CD4-positive, alpha-beta memory T cell (primary cell): ENCODE results near the gene UTS2B. TPM values are rescaled to one million over a fixed set of nuclear protein-coding genes. Genes with fewer than 3 reads are reported as not detected.
"Not testable (repeated sequence)": the region's sequence is repeated elsewhere in the genome, so short reads cannot be mapped to it uniquely, and the experiment has no call there.

Experiments used
- CTCF ChIA-PET: fragments of 350-600 bp; sonication (Branson Sonifier 250); formaldehyde crosslinking; loops from one replicate; lab custom pipeline; 2021; ENCODE audit warnings: inconsistent platforms; ENCODE audit not compliant: partially characterized antibody; lab: Charles Lee
- POLR2A ChIA-PET: fragments of 350-600 bp; sonication (Branson Sonifier 250); formaldehyde crosslinking; loops from one replicate; lab custom pipeline; 2021; ENCODE audit not compliant: partially characterized antibody; lab: Charles Lee
- DNase-seq, 5 donors: peaks; one replicate each; pipeline versions ENCODE4 v3.0.0 to v3.0.0-alpha.2; 2020 to 2022; ENCODE audit warnings: mixed read lengths in 1 of 5
- H3K27ac ChIP-seq: one replicate; pipeline ENCODE4 v1.7.0; 2013; ENCODE audit warnings: low read depth, low read length
- H3K27me3 ChIP-seq: 2 replicates; pipeline ENCODE4 v1.7.0; 2013; ENCODE audit warnings: mild to moderate bottlenecking, low read length, moderate library complexity; ENCODE audit not compliant: insufficient read depth
- H3K36me3 ChIP-seq: 2 replicates; pipeline ENCODE4 v1.7.0; 2013; ENCODE audit warnings: mild to moderate bottlenecking, low read length, moderate library complexity; ENCODE audit not compliant: insufficient read depth
- H3K4me1 ChIP-seq: 2 replicates; pipeline ENCODE4 v1.7.0; 2013; ENCODE audit warnings: mild to moderate bottlenecking, low read length, moderate library complexity; ENCODE audit not compliant: insufficient read depth
- H3K4me3 ChIP-seq, 2 donors: one replicate each; pipeline ENCODE4 v1.7.0; 2013; ENCODE audit warnings: low read length in 2 of 2, mild to moderate bottlenecking in 1 of 2
- H3K9me3 ChIP-seq, 2 donors: one replicate each; pipeline ENCODE4 v1.7.0; 2013; ENCODE audit warnings: low read length in 2 of 2, control low read depth in 1 of 2; ENCODE audit not compliant: control insufficient read depth in 1 of 2
- H3K27ac Mint-ChIP-seq, 7 donors: one replicate each; pipeline ENCODE4 v1.8.0; 2020 to 2021; ENCODE audit warnings: mixed read lengths in 7 of 7, mild to moderate bottlenecking in 6 of 7, inconsistent platforms in 3 of 7, moderate library complexity in 3 of 7
- H3K27me3 Mint-ChIP-seq, 2 donors: one replicate each; pipeline ENCODE4 v1.8.0; 2020 to 2021; ENCODE audit warnings: mixed read lengths in 2 of 2
- H3K36me3 Mint-ChIP-seq, 2 donors: one replicate each; pipeline ENCODE4 v1.8.0; 2020 to 2021; ENCODE audit warnings: mixed read lengths in 2 of 2, inconsistent platforms in 1 of 2, mild to moderate bottlenecking in 1 of 2
- H3K4me1 Mint-ChIP-seq, 4 donors: one replicate each; pipeline ENCODE4 v1.8.0; 2020 to 2021; ENCODE audit warnings: mixed read lengths in 4 of 4, mild to moderate bottlenecking in 1 of 4
- H3K4me3 Mint-ChIP-seq, 8 donors: one replicate each; pipeline ENCODE4 v1.8.0; 2020 to 2021; ENCODE audit warnings: mixed read lengths in 8 of 8, mild to moderate bottlenecking in 7 of 8, moderate library complexity in 6 of 8, inconsistent platforms in 3 of 8
- H3K9me3 Mint-ChIP-seq, 8 donors: one replicate each; pipeline ENCODE4 v1.8.0; 2020 to 2021; ENCODE audit warnings: mixed read lengths in 8 of 8, mild to moderate bottlenecking in 5 of 8, inconsistent platforms in 3 of 8, moderate library complexity in 1 of 8
- intact Hi-C: fragments of 100-400 bp; cut with micrococcal nuclease; formaldehyde crosslinking; loops from one replicate; pipeline ENCODE4 v1.15.1; 2023
- polyA plus RNA-seq, 2 donors: library from polyadenylated mRNA; unstranded; fragments of 300-500 nt; fragmentation: Illumina TruSeq; gene quantifications; one replicate each; pipeline ENCODE4 v1.2.3, GENCODE V29; 2021
- total RNA-seq, 2 experiments: library from RNA; stranded (reverse); gene quantifications; one replicate each; pipeline ENCODE4 v1.2.3, GENCODE V29; 2021

UTS2B gene
- total and polyA plus RNA-seq, 4 experiments from 2014 or later, result not detected

DNA sequence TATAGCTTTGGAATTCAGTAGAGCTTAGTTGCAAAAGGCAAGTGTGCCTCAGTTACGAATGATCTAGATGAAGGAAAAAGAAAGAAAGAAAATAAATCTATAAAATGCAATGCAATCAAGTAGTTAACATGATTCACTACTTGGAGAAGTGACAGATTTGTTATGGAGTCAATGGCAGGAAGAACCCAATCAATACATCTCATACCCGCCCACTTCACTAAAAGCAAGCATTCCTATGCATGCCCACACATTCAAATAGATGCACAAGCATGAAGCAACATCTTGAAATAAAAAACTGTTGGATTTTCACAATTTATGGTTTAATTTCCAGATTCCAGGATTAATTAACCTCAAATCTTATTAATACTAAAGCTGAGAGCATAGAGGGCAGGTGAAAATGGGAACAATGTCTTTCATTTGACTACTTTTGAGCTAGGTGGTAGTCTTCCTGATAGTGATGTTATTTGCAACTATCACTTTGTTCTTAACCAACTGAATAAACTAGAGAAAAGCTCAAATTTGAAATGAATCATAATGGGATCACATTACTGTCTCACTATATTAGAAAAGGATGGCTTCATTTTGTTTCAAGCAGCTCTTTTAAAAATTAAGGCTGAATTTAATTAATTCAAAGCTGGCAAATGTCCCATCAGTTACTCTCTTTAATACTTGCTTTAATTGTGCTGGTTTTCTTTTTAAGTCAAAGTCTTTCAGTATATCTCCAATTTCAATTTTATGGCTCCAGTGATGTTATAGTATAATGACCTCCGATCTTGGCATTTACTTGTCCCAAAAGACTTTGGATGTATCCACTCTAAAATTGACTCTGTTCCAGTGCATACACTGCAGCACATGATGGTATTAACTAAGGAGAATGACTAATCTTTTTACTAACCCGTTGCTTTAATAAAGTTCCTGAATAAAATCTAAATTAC lies 47.8 kb downstream of the UTS2B start:
- Histone ChIP-seq H3K27ac (no peak overlapping the region), H3K36me3 (no peaks in the 10 kb centered on the region), H3K4me1 (no peaks in the 10 kb centered on the region), H3K27me3 (no peaks in the 10 kb centered on the region), H3K4me3 (no peak overlapping the region), H3K9me3 (no peaks in the 10 kb centered on the region)
- intact Hi-C loops, result no loop called here
- H3K27me3 Mint-ChIP-seq, result peaks cover 0 to 4% of the 10 kb centered on the region in 2 donors
- H3K9me3 Mint-ChIP-seq, result peaks cover 0 to 2% (median 0%) of the 10 kb centered on the region in 8 donors
- H3K27ac Mint-ChIP-seq, result no peak overlapping the region
- CTCF ChIA-PET, result no interaction called here
- H3K36me3 Mint-ChIP-seq, result no peaks in the 10 kb centered on the region
- H3K4me1 Mint-ChIP-seq, result no peaks in the 10 kb centered on the region
- no peak overlapping the region for H3K4me3 Mint-ChIP-seq
- DNase-seq, result peak in 1 of 5 donors; percentile 11
- POLR2A ChIA-PET, result no interaction called here

DNA sequence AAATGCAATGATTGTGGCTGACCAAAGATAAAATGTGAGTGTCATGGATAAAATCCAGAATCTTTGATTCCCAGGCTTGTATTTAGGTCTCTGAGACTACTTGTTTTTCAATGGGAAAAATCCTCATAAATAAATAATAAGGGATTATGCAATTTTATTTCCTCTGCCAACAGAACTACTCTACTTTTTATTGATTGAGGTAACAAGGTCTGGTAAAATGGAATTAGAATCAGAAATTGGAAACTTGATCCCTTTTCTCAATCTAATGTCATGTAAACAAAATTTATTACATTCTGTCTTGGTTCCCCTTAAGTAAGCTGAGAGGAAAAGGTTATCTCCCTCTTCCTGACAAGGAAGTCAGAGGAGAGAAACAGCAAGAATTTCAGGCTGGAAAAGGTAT lies 49.4 kb downstream of the UTS2B start:
- Histone ChIP-seq H3K9me3 (no peaks in the 10 kb centered on the region), H3K4me3 (no peak overlapping the region), H3K27me3 (no peaks in the 10 kb centered on the region), H3K4me1 (no peaks in the 10 kb centered on the region), H3K27ac (no peak overlapping the region), H3K36me3 (no peaks in the 10 kb centered on the region)
- ChIA-PET POLR2A (no interaction called here), CTCF (no interaction called here)
- Mint-ChIP-seq H3K27me3 (peaks cover 0 to 4% of the 10 kb centered on the region in 2 donors), H3K4me3 (no peak overlapping the region), H3K9me3 (no peaks in the 10 kb centered on the region), H3K36me3 (no peaks in the 10 kb centered on the region), H3K27ac (no peak overlapping the region), H3K4me1 (no peaks in the 10 kb centered on the region)
- intact Hi-C loops, result no loop called here
- DNase-seq, result no peak

DNA sequence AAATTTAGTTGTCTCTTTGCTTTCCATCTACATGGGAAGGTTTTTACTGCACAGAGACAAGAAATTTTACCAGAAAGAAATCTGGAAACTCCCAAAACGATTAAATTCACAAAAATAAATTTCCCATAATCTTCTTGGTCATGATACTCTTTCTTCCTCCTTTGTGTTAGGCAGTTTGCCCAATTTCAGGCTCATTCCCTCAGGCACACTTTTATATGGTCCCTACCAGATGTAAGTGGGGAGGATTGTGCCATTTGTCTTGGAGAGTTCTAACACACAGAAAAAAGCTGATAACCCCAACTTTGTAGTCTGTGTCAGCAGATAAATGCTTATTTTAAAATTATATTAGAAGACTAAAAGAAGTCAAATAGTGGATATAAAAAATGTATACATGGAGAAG lies 50.2 kb downstream of the UTS2B start:
- ChIA-PET CTCF (no interaction called here), POLR2A (no interaction called here)
- no peaks in the 10 kb centered on the region for H3K4me1 Mint-ChIP-seq
- H3K27ac ChIP-seq, result no peak overlapping the region
- no peaks in the 10 kb centered on the region for H3K4me1 ChIP-seq
- no peak overlapping the region for H3K4me3 Mint-ChIP-seq
- H3K4me3 ChIP-seq, result no peak overlapping the region
- no peaks in the 10 kb centered on the region for H3K9me3 ChIP-seq
- H3K27me3 ChIP-seq, result no peaks in the 10 kb centered on the region
- H3K27ac Mint-ChIP-seq, result no peak overlapping the region
- intact Hi-C loops, result no loop called here
- no peak for DNase-seq
- no peaks in the 10 kb centered on the region for H3K9me3 Mint-ChIP-seq
- no peaks in the 10 kb centered on the region for H3K36me3 ChIP-seq
- H3K27me3 Mint-ChIP-seq, result peaks cover 0 to 4% of the 10 kb centered on the region in 2 donors
- no peaks in the 10 kb centered on the region for H3K36me3 Mint-ChIP-seq

DNA sequence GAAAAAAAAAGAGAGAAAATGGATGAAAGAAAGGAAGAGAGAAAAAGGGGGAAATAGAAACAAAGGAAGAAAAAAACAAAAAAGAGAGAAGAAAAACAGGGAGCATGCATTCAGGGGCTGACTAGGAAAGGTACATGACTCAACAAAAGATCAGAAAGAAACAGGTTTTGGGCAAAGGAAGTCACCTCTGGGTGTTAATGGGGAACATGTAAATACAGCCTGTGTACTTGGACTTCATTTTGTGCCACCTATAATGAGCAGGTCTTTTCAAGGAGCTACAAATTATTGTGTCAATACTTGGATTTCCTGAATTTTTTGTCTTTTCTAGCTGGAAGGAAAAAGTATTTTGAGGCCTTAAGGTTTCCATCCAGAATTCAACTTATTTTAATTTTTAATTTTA lies 54.6 kb downstream of the UTS2B start:
- ChIA-PET CTCF (no interaction called here), POLR2A (no interaction called here)
- Histone ChIP-seq H3K4me3 (no peak overlapping the region), H3K36me3 (no peaks in the 10 kb centered on the region), H3K9me3 (no peaks in the 10 kb centered on the region), H3K27me3 (no peaks in the 10 kb centered on the region), H3K27ac (no peak overlapping the region), H3K4me1 (no peaks in the 10 kb centered on the region)
- H3K4me3 Mint-ChIP-seq, result no peak overlapping the region
- H3K27me3 Mint-ChIP-seq, result peaks cover 0 to 3% of the 10 kb centered on the region in 2 donors
- no peaks in the 10 kb centered on the region for H3K36me3 Mint-ChIP-seq
- H3K4me1 Mint-ChIP-seq, result no peaks in the 10 kb centered on the region
- intact Hi-C loops, result no loop called here
- peaks cover 0 to 5% (median 0%) of the 10 kb centered on the region in 8 donors for H3K9me3 Mint-ChIP-seq
- DNase-seq, result no peak
- no peak overlapping the region for H3K27ac Mint-ChIP-seq

DNA sequence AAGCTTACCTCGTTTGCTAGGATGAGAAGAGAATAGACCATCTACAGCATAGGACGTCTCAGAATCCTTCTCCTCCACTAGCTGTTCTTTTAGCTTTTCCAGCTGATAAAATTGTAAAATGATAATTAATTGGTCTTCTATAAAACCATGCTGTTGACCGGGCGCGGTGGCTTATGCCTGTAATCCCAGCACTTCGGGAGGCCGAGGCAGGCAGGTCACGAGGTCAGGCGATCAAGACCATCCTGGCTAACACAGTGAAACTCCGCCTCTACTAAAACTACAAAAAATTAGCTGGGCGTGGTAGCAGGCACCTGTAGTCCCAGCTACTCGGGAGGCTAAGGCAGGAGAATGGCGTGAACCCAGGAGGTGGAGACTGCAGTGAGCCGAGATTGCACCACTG lies 55.1 kb downstream of the UTS2B start:
- DNase-seq, H3K4me1 ChIP-seq, intact Hi-C loops, H3K36me3 Mint-ChIP-seq, H3K27ac Mint-ChIP-seq, CTCF ChIA-PET, H3K4me1 Mint-ChIP-seq, H3K27ac ChIP-seq, H3K9me3 Mint-ChIP-seq, H3K9me3 ChIP-seq, H3K4me3 Mint-ChIP-seq, H3K4me3 ChIP-seq, POLR2A ChIA-PET, H3K36me3 ChIP-seq, H3K27me3 ChIP-seq, H3K27me3 Mint-ChIP-seq: not testable (repeated sequence)

DNA sequence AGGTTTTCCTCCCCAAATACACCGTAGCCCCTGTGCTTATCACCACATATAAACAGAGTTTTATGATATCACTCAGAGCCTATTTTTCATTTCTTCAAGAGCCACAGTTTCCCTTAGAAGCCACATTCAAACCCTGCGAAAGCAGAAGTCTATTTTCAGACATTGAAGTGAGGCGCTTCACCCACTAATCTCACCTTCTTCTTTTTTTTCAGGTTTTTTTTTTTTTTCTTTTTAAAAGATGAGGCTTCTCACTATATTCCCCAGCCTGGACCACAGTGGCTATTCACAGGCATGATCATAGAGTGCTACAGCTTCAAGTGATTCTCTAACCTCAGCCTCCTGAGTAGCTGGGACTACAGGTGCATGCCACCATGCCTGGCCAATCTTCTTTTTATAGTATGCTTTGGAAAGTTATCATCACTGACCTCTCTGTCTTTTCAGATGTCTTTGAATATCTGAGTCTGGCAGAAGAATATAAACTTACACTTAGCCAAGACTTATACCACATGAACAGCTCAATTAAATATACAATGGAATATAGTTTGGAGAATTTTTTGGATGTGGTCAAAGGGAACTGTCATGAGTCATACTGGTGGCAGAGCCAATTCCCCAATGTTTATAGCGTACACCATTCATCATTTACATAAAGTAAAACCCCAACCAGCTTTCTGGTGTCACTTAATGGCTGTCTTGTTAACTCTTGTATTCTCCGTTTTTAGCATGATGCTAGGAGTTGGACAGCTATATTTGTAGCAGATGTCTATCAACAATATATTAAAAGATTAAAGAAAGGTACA lies 60.8 kb downstream of the UTS2B start:
- Mint-ChIP-seq H3K9me3 (peaks cover 0 to 5% (median 0%) of the 10 kb centered on the region in 8 donors), H3K4me1 (no peaks in the 10 kb centered on the region), H3K36me3 (no peaks in the 10 kb centered on the region), H3K27ac (no peak overlapping the region), H3K4me3 (no peak overlapping the region), H3K27me3 (peaks cover 0 to 3% of the 10 kb centered on the region in 2 donors)
- CTCF ChIA-PET, result no interaction called here
- POLR2A ChIA-PET, result no interaction called here
- no peaks in the 10 kb centered on the region for H3K4me1 ChIP-seq
- no peak overlapping the region for H3K4me3 ChIP-seq
- no peaks in the 10 kb centered on the region for H3K36me3 ChIP-seq
- H3K27me3 ChIP-seq, result no peaks in the 10 kb centered on the region
- DNase-seq, result no peak
- H3K27ac ChIP-seq, result no peak overlapping the region
- no peaks in the 10 kb centered on the region for H3K9me3 ChIP-seq
- intact Hi-C loops, result no loop called here

DNA sequence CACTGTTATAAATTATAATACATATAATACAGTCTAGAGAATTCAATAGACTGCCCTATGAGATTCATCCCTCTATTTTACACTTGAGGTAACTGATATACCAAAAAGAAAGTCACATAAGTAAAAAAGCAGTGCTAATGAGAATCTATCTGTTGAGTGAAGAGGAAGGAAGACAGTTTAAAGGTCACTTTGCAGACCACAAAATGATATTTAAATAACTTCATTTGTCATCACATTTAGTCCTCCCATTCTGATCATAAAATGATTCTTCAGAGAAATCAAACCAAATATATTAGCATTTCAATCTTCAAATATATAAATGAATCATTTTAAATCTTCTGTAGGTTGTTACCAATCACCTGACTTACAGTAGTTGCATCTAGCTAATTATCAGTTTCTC lies 61.6 kb downstream of the UTS2B start:
- H3K27ac ChIP-seq, result no peak overlapping the region

More for the DNA sequence above, 61.6 kb downstream of the UTS2B start:
- Mint-ChIP-seq H3K27me3 (peaks cover 0 to 3% of the 10 kb centered on the region in 2 donors), H3K4me1 (no peaks in the 10 kb centered on the region), H3K9me3 (peaks cover 0 to 5% (median 0%) of the 10 kb centered on the region in 8 donors), H3K36me3 (no peaks in the 10 kb centered on the region), H3K27ac (no peak overlapping the region), H3K4me3 (no peak overlapping the region)
- no peaks in the 10 kb centered on the region for H3K36me3 ChIP-seq
- ChIA-PET POLR2A (no interaction called here), CTCF (no interaction called here)
- DNase-seq, result no peak
- H3K9me3 ChIP-seq, result no peaks in the 10 kb centered on the region
- intact Hi-C loops, result no loop called here
- no peaks in the 10 kb centered on the region for H3K4me1 ChIP-seq
- H3K4me3 ChIP-seq, result no peak overlapping the region
- no peaks in the 10 kb centered on the region for H3K27me3 ChIP-seq
